Measurements from ENCODE around the gene FYB1. TPM values are rescaled to one million over a fixed set of nuclear protein-coding genes. Genes with fewer than 3 reads are reported as not detected.

The FYB1 gene
- total RNA-seq, 2 donors from 2014 or later = 95.7 to 153 TPM

DNA sequence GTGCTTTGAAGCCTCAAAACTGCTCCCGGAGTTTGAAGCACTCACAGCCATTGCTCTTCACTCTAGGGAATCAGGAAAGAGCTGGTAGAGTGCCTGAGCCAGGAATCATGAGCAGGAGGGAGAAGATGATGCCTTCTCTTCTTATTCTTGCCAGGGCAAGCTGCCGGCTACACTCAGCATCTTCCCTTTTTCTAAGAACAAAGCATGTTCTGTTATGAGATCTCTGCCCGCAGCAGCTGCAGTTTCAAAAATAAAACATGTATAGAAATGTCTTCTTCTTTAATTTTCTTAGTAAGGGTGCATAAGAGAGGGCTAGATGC lies 87.3 kb downstream of the FYB1 start:
- H3K27ac Mint-ChIP-seq = peak overlapping the region; percentile 71
- peaks cover 15% of the 10 kb centered on the region for H3K4me1 Mint-ChIP-seq
- H3K36me3 Mint-ChIP-seq (ENCODE audit: low read depth) = peaks cover 96% of the 10 kb centered on the region
- H3K4me3 Mint-ChIP-seq = peak overlapping the region; percentile 17
- H3K9me3 Mint-ChIP-seq = no peaks in the 10 kb centered on the region
- H3K27me3 Mint-ChIP-seq = no peaks in the 10 kb centered on the region
- no peak for ATAC-seq (replicated peaks)

DNA sequence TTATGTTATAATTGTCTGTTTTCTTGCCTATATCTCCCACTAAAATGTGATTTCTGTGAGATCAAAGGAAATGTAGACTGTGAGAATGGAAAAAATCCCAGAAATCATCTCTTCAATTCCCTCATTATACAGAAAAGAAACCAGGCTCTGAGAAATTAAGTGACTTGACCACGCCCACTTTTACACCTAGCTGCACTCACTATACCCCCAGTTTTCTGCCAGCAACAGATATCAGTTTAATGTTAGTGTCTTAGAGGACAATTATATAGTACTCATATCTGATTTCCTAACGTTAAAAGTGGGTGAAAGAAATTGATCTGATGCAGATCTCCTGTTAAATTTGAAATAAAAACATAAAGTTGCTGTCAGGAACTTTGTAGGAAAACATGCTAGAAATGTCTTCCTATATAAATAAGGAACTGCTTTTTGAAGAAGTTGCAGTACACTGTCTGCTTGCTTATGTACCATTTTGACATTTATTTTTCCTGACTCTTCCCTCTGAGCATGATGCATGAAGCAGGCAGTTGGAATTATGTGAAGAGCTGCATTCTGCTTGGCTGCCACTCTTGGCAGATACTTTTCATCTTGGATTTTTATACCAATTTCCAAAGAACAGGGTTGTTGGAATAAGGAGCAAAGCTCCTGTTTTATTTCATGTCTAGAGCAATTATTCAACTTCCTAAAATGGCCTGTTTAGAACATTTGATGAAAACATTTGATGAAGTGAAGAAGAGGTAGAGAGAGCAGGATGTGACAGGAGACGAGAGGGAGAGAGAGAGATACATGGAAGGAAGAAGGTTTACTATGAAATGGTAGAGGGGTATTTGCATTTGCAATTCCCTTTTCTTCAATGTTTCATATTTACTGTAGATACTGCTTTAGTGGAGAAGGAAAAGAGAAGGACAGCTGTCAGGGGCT lies 87.9 kb downstream of the FYB1 start:
- no peak for ATAC-seq (replicated peaks)
- Mint-ChIP-seq H3K27me3 (no peaks in the 10 kb centered on the region), H3K27ac (peak overlapping the region; percentile 71), H3K36me3 (ENCODE audit: low read depth) (peaks cover 96% of the 10 kb centered on the region), H3K4me1 (peaks cover 15% of the 10 kb centered on the region), H3K9me3 (no peaks in the 10 kb centered on the region), H3K4me3 (peak overlapping the region; percentile 17)

DNA sequence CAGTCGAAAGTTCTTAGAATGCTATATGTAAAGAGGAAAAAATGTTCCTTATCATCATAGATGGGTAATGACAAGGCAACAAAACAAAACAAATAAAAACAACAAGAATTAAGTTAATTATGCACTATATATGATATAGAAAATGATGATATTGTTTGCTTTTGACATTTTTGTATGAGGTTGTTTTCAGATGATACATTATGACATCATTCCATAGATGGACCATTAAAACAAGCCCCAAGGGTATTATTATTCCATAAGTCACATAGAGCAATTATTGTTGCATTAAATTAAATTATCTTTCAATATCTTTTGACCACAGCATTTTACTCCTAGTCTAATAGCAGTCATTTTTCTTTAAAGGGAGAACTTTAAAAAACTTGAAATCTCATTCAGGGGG lies 88.6 kb downstream of the FYB1 start:
- H3K4me1 Mint-ChIP-seq = peaks cover 18% of the 10 kb centered on the region
- H3K36me3 Mint-ChIP-seq (ENCODE audit: low read depth) = peaks cover 97% of the 10 kb centered on the region
- no peak overlapping the region for H3K4me3 Mint-ChIP-seq
- H3K27me3 Mint-ChIP-seq = no peaks in the 10 kb centered on the region
- no peak for ATAC-seq (replicated peaks)
- no peak overlapping the region for H3K27ac Mint-ChIP-seq
- no peaks in the 10 kb centered on the region for H3K9me3 Mint-ChIP-seq

DNA sequence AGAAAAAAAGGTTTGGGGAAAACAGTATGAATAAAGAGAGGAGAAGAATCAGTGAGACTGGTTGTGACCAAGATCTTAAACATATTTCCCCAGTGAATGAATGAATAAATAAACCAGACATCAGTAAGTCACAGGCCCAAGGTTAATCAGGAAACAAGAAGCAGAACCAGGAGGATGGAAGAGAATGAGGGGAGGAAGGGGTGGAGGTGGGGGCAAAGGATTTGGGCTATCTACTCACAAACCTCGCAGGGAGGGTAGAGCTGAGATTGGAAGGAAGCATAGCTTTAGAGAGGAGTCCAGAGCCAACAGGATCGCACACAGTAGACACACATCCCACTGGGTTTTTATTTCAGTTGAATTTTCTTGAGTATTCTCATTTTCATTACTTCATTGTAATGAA lies 97.4 kb downstream of the FYB1 start:
- H3K36me3 Mint-ChIP-seq (ENCODE audit: low read depth) = peaks cover 85% of the 10 kb centered on the region

DNA sequence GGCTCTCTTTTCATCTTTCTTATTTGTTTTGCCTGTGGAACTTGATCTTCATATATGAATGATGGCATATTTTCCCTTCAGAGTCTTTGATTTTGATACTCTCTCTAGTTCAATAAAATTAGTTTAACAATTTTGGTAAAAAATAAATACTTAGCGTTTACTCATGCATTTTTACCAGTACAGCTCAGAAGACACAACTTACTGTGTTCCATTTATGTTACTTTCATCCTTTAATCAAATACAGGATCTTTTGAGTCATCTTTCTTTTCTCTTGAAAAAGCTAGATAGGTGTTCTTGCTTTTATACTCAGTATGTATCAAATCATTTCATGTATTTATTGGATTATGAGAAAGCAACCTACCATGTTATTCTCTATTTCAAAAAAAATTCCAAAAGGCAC lies 98.0 kb downstream of the FYB1 start:
- peak; percentile 32 for ATAC-seq (replicated peaks)
- Mint-ChIP-seq H3K4me3 (no peak overlapping the region), H3K27me3 (no peaks in the 10 kb centered on the region), H3K27ac (no peak overlapping the region), H3K4me1 (peaks cover 29% of the 10 kb centered on the region), H3K9me3 (no peaks in the 10 kb centered on the region), H3K36me3 (ENCODE audit: low read depth) (peaks cover 86% of the 10 kb centered on the region)

More for the DNA sequence above, 97.4 kb downstream of the FYB1 start:
- Mint-ChIP-seq H3K4me3 (no peak overlapping the region), H3K9me3 (no peaks in the 10 kb centered on the region), H3K27ac (peak overlapping the region; percentile 20), H3K27me3 (no peaks in the 10 kb centered on the region), H3K4me1 (peaks cover 23% of the 10 kb centered on the region)
- no peak for ATAC-seq (replicated peaks)

DNA sequence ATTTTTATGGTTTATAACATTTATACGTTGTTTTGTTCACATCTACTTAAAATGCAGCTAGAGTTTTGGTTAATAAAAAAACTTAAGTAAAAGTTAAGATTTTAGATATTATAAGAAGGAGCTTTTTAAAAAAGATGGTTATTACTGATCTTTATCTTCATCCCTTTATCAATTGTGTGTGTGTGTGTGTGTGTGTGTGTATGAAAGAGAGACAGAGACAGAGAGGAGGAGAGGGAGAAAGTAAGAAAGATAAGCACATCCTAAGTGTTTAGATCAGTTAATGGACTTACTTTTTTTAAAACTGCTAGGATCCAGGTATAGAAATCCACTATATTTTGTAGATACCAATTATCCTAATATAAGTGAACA lies 99.3 kb downstream of the FYB1 start:
- Mint-ChIP-seq H3K27ac (peak overlapping the region; percentile 50), H3K36me3 (ENCODE audit: low read depth) (peaks cover 87% of the 10 kb centered on the region), H3K4me3 (no peak overlapping the region), H3K9me3 (no peaks in the 10 kb centered on the region), H3K27me3 (no peaks in the 10 kb centered on the region), H3K4me1 (peaks cover 26% of the 10 kb centered on the region)
- ATAC-seq (replicated peaks) = no peak

DNA sequence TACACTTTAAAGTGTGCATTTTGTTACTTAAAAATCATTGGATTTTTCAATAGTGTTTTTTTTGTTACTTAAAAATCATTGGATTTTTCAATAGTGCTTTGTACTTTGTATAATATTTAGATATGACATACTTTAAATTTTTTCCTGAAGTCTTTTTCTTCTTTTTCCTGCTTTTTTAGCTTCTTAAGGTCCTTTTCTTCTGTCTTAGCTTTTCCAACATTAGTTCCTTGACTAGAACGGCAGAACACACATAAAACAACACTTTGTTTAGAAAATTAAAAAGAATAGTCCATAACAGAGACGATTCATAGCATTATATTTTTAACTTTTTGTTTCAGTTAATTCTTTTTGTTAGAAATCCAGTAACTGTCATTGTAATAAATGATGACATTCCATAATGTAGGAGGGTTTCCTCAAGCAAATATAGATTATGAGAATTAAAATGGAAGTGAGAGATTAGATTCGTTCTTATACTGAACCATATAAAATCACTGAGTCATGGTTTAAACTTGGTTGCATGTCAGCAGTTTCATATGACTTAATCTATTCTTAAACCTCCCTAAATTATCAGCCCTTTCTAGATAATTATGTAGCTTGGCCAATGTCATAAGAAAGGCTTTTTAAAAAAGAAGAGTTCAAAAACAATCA lies 99.8 kb downstream of the FYB1 start:
- H3K9me3 Mint-ChIP-seq = no peaks in the 10 kb centered on the region
- no peaks in the 10 kb centered on the region for H3K27me3 Mint-ChIP-seq
- peak overlapping the region; percentile 50 for H3K27ac Mint-ChIP-seq
- ATAC-seq (replicated peaks) = peak; percentile 24
- H3K4me1 Mint-ChIP-seq = peaks cover 26% of the 10 kb centered on the region
- H3K4me3 Mint-ChIP-seq = no peak overlapping the region
- peaks cover 87% of the 10 kb centered on the region for H3K36me3 Mint-ChIP-seq (ENCODE audit: low read depth)

DNA sequence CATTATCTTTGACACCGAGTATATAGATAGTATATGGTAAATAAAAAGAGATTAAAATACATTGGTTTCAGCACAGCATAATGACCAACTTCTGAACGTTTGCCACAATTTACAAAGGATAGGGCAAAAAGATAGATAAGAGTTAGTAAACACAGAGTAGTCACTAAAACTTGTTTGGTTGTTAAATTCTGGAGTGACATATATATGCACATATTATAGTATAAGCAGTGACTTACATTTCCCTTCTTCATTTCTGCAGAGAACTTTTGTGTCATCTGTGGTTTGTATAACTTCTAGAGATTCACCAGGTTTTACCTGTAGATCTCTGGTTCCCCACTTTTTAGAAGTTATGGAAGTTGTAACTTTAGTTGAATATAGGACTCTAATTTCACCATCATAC lies 100.7 kb downstream of the FYB1 start:
- Mint-ChIP-seq H3K4me3 (no peak overlapping the region), H3K36me3 (ENCODE audit: low read depth) (peaks cover 87% of the 10 kb centered on the region), H3K9me3 (no peaks in the 10 kb centered on the region), H3K27me3 (no peaks in the 10 kb centered on the region), H3K4me1 (peaks cover 26% of the 10 kb centered on the region), H3K27ac (peak overlapping the region; percentile 31)
- peak; percentile 24 for ATAC-seq (replicated peaks)

DNA sequence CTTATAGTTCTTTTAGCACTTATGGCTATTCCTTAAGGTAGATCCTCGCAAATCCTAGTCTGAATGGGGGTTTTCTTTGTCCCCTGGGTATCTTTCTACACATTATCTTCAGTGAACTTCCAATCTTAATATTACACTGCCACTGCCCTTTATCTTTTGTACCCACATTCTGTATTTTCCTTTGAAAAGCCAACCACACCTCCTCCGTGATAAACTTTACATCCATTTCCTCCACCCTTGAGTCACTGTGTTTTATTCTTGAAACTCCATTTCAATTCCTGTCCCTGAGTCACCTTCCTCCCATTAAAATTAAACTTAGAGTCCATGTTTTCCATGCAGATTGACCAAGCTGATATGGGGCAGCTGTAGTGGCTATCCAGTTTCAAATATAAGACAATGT lies 102.0 kb downstream of the FYB1 start:
- no peaks in the 10 kb centered on the region for H3K27me3 Mint-ChIP-seq
- no peak for ATAC-seq (replicated peaks)
- no peaks in the 10 kb centered on the region for H3K9me3 Mint-ChIP-seq
- H3K36me3 Mint-ChIP-seq (ENCODE audit: low read depth) = peaks cover 91% of the 10 kb centered on the region
- peak overlapping the region; percentile 10 for H3K4me3 Mint-ChIP-seq
- peak overlapping the region; percentile 31 for H3K27ac Mint-ChIP-seq
- peaks cover 26% of the 10 kb centered on the region for H3K4me1 Mint-ChIP-seq

DNA sequence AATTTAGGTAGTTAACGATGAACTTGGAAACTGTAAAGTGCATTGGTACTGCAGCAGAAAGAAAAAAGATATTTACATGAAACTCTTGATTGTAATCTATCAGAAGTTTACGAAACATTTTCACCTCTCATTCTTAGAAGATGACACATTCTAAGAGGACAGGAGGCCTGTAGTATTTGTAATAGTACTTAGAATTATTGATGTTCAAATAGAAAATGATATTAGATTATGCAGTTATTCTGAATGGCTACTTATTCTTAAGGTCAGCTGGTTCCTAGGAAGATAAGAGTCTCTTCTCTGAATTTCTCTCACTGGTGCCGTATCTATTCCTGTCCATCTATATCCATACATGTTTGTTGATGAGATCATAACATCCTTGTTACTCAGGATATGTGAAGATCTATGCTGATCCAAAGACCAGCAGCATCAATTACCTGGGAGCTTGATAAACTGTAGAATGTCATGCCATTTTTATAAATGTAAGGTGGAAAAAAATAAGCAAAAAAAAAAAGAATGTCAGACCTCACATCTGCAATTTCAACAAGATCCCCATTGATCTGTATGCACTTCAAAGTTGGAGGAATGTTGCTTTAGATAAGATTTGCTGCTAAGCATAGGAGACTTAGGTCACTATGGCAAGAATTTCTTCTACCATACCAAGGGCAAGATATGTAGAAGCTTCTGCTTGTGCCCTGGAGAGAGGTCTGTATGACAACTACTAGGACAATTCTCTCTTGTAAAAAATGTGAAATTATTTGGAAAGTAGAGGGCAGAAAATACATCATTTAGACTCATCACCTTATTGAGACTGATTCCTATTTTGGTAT lies 102.8 kb downstream of the FYB1 start:
- Mint-ChIP-seq H3K27ac (peak overlapping the region; percentile 31), H3K36me3 (ENCODE audit: low read depth) (peaks cover 91% of the 10 kb centered on the region)

DNA sequence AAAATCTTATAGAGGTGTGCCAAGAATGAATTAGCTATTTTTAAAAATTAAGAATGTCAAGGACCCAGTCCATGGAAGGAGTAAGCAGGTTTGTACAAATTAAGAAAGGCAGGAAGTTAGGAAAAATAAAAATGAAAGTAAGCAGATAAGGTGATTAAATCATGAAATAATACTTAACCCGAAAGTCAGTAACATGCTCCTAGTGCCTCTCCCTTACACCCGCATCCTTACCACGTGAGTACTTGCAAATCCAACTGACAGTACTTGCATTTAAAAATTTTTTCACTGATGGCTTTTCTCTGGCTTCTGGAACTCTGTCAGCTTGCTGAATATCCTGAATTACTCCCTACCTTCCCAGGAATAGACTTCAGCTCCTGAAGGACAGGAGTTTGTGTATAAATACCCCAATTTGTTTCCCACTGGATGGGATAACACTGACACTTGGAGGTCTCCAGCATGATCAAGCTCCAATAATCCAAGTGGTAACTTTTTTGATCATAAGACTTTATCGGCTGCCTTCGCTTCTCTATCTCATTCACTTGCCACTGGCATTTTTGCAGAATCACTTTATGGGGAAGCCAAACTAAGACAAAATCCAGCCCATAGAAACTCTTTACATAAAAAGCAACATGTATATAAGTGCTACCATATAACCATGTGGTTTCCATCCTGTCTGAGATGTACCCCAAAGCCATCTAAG lies 103.6 kb downstream of the FYB1 start:
- Mint-ChIP-seq H3K27ac (peak overlapping the region; percentile 31), H3K36me3 (ENCODE audit: low read depth) (peaks cover 88% of the 10 kb centered on the region), H3K4me3 (peak overlapping the region; percentile 35), H3K4me1 (peaks cover 21% of the 10 kb centered on the region), H3K9me3 (no peaks in the 10 kb centered on the region), H3K27me3 (no peaks in the 10 kb centered on the region)
- no peak for ATAC-seq (replicated peaks)

More for the DNA sequence above, 102.8 kb downstream of the FYB1 start:
- H3K9me3 Mint-ChIP-seq = no peaks in the 10 kb centered on the region
- peaks cover 21% of the 10 kb centered on the region for H3K4me1 Mint-ChIP-seq
- peak; percentile 34 for ATAC-seq (replicated peaks)
- no peaks in the 10 kb centered on the region for H3K27me3 Mint-ChIP-seq
- peak overlapping the region; percentile 35 for H3K4me3 Mint-ChIP-seq

DNA sequence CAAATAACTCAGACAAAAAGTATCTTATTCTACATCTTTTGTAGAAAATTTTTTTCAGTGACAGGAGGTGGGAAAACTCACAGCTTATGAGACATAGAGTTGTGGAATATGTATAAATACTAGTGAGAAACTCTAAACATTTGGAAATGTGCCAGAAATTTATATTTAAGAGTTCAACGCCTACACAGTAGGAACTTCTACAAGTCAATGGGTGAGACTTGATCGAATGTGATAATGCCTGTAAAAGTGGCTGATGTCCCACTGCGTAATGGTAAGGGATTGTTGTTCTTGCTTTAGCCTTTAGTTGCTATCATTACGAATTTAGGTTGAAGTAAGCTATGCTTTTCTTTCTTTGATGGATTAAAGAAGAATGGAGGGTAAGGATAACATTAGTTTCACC lies 105.2 kb downstream of the FYB1 start:
- Mint-ChIP-seq H3K4me3 (no peak overlapping the region), H3K9me3 (no peaks in the 10 kb centered on the region), H3K27ac (no peak overlapping the region), H3K36me3 (ENCODE audit: low read depth) (peaks cover 91% of the 10 kb centered on the region), H3K4me1 (peaks cover 16% of the 10 kb centered on the region), H3K27me3 (no peaks in the 10 kb centered on the region)
- ATAC-seq (replicated peaks) = no peak

DNA sequence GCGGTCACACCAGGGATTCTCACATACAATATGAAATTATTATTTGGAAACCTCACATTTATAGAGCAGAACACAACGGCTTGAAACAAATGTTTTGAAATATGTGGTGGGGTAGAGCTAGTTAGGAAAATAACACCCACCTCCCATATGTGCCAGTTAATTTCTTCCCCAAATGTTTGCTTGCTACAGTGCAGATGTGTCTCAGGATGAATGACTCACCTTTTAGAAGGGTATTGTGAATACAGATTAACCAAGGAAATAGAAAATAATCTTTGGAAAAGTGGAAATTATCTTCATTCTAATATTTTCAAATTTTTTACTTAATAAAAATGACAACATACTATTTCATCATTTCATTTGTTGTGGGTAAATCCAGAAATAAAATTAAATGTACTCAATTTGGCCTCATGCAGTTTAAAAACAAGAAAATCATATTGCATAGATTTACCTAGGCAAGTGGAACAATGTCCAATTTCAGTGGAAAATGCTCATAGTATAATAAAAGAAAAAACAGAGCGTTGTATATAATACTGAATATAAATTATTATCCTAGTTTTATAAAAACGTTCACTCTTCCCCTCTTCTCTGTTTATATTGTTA lies 105.9 kb downstream of the FYB1 start:
- Mint-ChIP-seq H3K4me3 (no peak overlapping the region), H3K36me3 (ENCODE audit: low read depth) (peaks cover 94% of the 10 kb centered on the region), H3K4me1 (peaks cover 16% of the 10 kb centered on the region), H3K27me3 (no peaks in the 10 kb centered on the region), H3K27ac (no peak overlapping the region), H3K9me3 (no peaks in the 10 kb centered on the region)
- no peak for ATAC-seq (replicated peaks)

DNA sequence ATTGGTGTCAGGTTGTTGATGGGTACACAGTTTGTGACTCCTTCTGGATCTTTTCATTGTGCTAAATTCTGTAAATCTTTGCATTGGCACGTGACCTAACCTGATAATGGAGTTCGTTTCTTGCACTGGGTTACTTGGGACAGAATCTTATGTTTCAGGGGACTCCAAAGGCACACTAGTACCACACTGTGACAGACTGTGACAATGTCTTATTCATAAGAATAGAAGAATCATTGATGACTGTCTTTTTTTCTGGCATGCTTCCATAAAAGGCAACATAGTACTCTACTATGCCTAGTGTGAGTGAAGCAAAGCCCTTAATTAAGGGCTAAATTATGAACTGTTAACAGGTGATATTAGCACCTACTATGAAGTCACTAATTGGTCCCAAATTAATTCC lies 109.8 kb downstream of the FYB1 start:
- Mint-ChIP-seq H3K36me3 (ENCODE audit: low read depth) (peaks cover 93% of the 10 kb centered on the region), H3K27ac (peak overlapping the region; percentile 15)

More for the DNA sequence above, 109.8 kb downstream of the FYB1 start:
- Mint-ChIP-seq H3K4me1 (no peaks in the 10 kb centered on the region), H3K27me3 (no peaks in the 10 kb centered on the region), H3K4me3 (no peak overlapping the region), H3K9me3 (no peaks in the 10 kb centered on the region)
- peak; percentile 47 for ATAC-seq (replicated peaks)

All from activated T-helper 17 cell treated with anti-CD3 and anti-CD28 coated beads, Interleukin-2, amount 50 U/mL, for 72 hours (primary cell).